Activated CD4-positive, CD25-positive, alpha-beta regulatory T cell treated with anti-CD3 and anti-CD28 coated beads, Interleukin-2, amount 50 U/mL, for 24 hours (primary cell): ENCODE measurements around the gene LTBP3.
"Not testable (repeated sequence)": the region's sequence is repeated elsewhere in the genome, so short reads cannot be mapped to it uniquely, and the experiment has no call there.

Experiments
- ATAC-seq, 2 donors: fragments of 150-1000 bp; cut with Tn5 transposase; one replicate each; pipeline ENCODE4 v1.10.0; 2021; ENCODE audit warnings: mild to moderate bottlenecking in 1 of 2, moderate library complexity in 1 of 2

Gene LTBP3

DNA sequence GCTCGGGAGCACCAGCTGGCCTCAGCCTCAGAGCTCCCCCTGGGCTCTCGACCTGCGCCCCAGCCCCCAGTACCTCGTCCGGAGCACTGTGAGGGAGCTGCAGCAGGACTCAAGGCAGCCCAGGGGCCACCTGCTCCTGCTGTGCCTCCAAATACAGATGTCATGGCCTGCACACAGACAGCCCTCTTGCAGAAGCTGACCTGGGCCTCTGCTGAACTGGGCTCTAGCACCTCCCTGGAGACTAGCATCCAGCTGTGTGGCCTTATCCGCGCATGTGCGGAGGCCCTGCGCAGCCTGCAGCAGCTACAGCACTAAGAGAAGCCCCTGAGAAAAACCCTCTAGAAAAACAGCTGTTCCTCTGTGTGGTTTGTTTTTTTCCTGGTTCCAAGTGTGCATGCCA, 13.3 kb upstream of the LTBP3 start:
- no peak for ATAC-seq

DNA sequence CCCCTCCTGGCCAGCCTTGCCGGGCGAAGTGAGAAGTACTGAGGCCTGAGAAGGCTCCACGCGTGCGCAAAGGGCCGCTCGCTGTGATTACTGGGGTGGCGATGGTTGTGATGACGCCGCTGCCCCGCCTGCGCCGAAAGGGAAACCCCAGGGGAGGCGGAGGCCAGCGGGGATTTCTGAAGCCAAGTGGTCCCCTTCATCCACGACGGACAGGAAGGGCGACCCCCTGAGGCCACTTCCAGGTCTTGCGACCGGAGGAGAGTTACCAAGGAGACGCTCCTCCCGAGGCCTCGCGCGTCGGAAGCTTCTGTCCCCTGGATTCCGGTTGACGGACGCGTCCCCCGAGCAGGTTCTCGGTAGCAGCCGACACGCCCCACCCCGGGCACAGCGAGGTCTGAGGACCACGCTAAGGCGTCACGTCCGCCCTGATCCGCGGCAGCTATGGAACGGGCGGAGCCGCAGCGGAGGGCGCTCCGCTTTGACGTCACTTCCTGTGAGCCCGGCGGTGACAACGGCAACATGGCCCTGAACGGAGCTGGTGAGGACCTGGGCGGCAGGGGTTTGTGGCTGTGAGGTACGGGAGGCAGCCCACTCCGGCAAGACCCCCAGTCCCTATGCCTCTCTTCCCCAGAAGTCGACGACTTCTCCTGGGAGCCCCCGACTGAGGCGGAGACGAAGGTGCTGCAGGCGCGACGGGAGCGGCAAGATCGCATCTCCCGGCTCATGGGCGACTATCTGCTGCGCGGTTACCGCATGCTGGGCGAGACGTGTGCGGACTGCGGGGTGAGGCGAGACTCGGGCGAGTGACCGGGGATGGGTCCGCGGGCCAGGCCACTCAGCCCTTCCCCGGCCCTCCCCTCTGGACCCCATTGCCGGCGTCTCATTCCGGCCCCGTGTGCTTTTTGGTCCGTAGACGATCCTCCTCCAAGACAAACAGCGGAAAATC, 12.1 kb upstream of the LTBP3 start, which contains the start of gene ZNRD2:
Gene ZNRD2, plus strand, starts transcription at position 505 of the 946 bp plus-strand sequence. Its CDS starts 15 bp downstream, at position 520.
- ATAC-seq = peak; percentile 83 to 85

DNA sequence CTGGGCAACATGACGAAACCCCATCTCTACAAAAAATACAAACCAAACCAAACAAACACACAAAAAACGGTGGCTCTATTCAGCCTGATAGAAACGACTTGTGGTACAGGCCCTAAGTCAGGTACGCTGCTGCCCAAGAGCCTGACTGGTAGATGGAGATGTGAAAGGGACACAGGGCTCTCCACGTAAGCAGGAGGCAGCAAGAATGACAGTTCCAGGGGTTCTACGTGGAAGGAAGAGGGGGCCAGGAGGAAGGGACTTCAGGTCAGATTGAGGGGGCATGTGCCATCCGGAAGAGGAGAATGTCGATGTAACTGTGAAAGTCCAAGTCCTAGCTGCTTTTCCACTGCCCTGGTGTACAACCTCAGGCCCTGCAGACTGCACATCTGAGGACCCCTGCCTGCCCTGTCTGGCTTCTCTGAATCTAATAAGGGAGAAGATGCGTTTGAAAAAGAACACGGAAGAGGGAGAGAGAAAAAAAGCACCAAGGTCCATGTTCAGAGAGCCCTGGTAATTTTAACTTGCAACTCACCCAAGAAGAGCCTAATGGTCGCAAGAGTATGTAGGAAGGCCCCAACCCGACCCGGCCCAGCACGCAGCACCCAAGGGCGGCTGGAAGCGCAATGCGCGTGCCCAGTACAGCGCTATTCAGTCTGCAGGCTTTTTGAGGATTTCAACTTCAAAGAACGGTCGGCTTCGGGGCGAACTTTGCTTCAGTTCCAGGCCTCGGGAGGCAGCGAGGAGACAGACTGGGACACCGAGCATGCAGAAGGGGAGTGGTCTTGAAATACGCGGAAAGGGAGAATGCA, 11.2 kb upstream of the LTBP3 start:
- ATAC-seq = peak; percentile 17 to 27

DNA sequence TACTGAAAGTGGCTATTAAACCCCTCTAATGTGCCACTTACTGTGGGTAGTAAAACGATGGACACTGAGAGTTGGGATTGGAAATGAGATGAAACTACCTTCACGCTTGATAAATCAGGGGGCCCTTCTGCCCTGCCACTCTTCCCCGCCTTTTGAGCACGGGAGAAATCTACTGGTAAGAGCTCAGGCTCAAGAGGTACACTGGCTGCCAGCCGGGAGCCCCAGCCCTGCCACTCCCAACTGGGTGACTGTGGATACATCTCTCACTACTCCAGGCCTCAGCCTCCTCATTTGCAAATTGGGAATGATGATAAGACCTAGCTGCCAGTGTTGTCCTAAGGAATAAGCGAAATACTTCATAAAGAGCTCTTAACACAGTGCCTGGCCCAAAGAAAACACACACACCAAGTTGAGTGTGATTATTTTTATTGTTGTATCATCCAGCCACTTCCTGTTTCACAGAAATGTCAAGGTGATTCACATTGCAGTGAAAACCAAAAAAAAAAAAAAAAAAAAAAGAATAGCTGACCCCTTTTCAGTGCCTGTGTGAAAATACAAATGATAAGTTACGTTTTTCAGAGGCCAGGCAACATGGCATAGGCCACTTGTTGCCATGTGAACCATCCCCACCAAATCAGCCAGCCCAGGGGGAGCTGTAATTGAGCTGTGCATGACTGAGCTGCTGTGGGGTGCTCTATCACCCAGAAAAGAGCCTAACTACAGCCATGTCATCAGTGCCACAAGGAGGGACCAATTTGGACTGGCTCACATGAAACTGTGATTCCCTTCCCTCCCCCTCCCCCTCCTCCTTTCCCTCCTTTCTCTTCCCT, 7.7 kb upstream of the LTBP3 start:
- peak; percentile 4 to 6 for ATAC-seq

DNA sequence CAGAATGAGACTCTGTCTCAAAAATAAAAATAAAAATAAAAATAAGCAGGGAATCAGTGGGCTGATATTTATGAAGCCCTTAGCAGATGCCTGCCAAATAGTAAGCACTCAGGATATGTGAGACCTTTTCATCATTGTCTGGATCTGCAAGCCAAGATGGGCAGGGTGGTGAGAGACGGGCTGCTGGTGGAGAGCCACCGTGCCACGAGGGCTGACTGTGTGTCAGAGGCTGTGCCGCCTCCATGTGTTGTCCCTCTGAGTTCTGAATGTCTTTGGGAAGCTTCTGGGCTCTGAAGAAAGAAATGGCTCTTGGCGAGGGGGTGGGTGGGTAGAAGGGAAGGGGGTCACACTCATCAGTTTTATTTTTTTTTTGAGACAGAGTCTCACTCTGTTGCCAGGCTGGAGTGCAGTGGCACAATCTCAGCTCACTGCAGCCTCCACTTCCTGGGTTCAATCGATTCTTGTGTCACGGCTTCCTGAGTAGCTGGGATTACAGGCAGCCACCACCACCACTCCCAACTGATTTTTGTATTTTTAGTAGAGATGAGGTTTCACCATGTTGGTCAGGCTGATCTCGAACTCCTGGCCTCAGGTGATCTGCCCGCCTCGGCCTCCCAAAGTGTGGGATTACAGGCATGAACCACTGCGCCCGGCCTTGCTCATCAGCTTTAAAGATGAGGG, 6.9 kb upstream of the LTBP3 start:
- ATAC-seq = not testable (repeated sequence)

DNA sequence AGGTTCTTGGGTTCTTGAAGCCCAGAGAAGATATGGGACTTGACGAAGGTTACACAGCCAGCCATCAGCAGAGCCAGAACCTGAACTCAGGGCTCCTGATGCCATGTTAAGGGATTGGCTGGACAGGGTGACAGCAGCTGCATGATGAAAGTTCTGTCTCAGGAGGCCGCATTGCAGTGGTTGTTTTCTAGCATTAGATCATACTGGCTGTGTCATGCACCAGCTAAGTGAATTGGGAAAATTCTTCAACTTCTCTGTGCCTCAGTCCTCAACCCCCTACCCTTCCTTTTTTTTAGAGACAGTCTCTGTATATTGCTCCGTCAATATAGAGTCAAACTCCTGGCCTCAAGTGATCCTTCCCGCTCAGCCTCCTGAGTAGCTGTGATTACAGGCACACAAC, 5.4 kb upstream of the LTBP3 start:
- no peak for ATAC-seq

DNA sequence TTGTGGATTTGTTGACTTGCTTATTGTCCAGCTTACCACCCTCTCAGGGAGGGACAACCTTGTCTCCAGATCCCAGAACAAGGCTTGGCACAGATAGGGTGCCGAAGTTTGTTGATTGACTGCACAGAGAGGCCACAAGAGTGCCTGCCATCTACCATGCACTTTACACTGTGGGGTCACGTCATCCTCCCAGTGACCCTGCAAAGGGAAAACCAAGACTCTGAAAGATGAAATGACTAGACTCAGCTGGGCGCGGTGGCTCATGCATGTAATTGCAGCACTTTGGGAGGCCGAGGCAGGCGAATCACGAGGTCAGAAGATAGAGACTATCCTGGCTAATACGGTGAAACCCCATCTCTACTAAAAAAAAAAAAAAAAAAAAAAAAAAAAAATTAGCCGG, 4.6 kb upstream of the LTBP3 start:
- no peak for ATAC-seq

DNA sequence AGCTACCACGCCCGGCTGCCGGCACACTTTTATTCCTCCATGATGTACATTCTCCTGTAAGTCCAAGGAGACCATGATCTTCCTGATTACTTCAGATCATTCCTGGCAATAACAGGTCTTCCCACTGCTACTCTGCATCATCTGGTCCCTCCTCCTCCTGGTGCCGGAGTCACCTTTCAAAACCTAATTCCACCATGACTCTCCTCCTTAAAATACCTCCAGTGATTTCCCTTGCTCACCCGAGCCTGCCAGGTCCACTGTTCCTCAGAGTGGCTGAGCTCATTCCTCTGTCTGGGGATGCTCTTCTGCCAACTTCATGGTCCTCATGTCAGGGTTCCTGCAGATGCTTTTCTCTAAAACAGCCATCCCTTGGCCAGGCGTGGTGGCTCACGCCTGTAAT, 3.9 kb upstream of the LTBP3 start:
- no peak for ATAC-seq

DNA sequence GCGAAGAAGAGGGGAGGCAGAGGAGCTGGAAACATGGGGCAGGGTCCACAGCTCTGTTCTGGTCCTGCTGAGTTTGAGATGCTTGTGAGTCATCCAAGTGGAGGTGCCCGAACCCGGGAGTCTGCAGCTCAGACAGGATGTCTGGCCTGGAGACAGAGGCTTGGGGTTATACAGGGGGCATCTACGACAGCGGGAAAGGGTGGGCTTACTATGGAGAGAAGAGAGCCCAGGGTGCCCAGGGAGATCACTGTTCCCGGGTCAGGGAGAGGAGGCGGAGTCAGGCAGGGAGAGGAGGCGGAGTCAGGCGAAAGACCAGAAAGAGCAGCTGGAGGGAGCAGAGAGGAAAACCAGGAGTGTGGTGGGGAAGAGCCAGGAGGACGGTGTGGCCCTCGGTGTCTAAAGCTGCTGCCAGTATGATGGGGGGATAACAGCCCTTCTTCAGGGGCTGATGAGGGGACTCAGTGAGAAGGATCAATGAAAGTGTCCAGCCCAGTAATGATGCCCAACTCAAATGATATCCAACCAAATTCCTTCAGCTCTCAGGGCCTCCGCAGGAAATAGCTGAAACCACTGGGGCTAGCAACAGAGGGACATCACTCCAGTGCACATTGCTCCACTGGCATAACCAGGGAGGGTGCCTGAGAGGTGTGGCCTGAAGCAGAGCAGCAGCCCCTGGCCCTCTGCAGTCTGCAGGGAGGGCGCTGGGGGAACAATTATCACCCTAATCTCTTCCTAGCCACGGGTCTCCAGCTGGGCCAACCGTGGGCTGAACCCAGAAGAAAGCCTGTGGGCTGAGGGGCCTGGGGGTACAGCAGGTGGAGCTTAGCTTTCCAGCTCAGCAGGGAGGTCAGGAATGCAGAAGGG, 2.6 kb upstream of the LTBP3 start:
- no peak for ATAC-seq

DNA sequence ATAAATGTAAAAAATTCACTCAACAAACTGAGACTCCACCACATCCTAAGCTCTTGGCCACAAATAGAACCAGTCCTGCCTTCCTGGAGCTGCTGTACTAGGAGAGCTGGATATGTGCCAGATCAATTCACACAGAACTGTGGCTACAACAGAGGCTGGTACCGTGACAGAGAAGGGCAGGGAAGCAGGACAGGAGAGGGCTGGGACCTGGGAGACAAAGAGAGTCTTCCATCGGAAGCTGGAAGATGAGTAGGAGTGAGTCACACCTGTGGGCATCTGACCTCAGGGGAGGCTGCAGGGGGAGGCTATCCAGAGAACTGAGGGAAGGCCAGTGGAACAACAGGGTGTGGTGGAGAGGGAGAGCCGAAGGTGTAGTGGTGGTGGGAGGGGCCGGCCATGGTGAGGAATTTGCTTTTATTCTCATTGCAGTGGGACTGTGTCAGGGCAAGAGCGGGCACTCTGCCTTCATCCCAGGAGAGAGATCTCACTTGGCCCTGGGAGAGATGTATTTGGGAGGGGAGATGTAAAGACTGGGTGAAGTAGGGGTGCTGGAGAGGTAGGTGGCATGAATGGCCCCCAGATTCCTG, 1.9 kb upstream of the LTBP3 start:
- no peak for ATAC-seq

DNA sequence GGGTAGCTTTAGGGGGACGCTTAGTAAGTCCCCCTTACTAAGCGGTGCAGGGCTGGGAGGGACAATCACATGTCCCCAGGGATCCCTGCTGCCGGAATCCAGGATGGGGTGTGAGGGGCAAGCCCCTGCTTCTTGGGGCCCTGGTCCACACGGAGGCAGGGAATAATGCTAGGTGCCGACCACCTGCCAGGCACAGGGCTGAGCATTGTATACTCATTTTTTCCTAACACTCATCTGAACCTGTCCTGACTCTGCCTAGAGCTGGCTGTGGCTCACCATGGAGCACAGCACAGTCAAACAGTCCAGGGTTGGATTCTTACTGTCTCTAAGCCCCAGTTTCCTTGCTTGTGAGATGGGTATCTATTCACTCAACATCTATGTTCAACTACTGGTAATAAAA, 1.4 kb upstream of the LTBP3 start:
- peak; percentile 49 to 65 for ATAC-seq

DNA sequence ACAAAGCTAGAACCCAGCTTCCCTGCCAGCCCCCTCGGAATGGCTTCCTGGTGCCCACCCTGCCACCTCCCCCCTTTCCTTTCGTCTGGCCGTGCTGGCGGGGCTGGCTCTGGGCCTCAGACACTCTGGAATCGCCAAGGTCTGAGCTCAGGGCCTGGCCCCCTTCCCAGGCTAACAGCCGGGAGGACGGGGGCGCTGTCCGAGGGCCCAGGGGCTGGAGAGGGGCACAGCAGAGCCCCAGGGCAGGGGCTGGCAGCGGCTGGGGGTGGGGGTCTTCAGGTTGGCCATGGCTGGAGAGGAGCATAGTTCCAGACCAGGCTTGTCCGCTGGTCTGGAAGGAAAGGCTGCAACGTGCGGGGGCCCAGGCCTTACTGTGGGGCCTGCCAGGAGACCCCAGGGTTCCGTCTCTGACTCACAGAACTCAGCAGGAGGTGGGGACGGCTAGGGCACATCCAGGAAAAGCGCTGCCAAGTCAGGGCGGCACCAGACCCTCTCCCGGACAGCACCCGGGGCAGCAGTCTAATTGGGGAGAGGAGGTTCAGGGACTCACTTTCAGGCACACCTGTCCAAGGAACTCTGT, 861 bp upstream of the LTBP3 start:
- no peak for ATAC-seq

DNA sequence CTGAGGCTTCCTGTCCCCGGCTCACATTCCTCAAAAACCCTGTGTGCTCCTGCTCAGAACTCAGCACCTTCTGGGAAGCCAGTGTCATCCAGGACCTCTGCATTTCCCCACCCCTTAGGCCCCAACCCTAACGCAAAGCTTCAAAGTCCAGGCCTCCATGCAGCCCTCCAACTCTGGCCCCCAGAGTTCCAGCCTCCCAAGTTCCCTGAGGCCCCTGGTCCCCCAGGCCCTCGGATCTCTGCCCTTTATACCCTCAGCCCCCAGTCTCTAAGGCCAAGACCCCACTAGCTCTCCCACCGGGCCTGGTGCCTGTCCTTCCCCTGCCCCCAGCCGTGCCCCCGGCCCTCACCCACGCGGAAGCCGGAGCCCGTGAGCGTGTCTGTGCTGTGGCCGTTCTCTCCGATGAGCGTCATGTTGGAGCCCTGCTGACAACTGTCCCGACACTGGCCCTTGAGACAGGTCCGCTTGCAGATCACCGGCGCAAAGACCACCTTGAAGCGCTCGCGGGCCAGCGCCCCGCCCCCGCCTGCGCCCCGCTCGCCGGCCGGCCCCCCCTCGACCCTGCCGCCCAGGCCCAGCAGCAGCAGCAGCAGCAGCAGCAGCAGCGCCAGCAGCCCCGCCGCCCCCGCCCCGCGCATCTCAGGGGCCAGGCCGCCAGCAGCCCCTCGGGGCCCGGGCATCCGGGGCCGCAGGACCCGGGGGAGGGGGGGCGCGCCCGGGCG, 718 bp downstream of the LTBP3 start:
- no peak for ATAC-seq

DNA sequence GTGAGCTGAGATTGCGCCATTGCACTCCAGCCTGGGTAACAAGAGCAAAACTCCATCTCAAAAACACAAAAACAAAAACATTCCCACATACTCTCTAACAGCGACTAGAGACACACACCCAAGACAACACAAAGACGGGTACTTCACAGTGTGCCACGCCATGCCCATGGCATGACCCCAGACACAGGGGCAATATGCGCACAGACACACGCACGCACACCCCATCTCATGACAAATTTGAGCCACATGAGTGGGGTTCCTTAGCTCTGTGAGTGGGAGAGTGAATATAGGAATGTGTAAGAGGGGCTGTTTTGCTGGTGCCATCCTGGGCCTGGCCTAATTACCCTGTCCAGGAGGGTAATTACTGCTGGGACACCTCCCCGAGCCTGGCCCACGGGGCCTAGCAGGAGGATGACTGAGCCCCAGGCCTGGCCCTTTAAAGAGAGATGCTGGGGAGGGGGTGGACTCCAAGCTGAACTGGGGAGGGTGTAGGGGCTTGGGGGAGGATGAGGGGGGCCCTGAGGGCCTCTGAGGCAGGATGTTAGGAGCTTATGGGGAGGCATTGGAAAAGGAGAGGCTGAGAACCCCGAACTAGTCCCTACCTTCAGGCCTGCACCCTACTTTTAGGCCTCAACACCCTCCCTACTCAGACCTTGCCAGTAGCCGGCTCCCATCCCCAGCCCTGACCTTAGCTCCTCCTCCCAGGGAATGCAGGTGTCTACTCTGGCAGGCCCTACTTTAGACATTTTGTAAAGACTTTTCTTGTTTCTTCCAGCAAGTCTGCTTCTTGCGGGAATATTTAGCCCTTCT, 1.5 kb downstream of the LTBP3 start:
- ATAC-seq = no peak

DNA sequence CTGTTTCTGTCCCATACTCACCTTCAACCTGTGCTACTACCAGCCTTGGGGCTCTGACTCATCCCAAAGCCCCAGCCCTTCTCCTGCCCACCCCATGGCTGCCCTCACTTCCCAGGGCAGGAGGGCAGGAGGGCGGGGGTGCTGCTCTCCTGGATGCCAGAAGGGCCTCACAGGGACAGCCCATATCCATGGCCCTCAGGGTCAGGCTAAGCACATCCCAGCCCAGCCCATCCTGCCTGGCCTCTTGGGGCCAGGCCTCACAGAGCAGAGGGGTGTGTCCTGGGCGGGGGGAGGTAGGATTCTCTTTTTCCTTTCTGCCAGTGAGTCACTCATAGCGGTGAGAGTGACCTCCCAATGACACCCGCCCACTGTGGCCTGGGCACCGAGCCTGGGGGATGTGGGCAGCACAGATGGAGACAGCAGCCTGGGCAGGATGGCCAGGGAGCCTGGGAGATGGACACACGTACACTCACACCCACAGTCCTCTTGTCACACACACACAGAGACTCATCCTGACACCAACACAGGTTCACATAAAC, 2.4 kb downstream of the LTBP3 start:
- peak; percentile 4 to 6 for ATAC-seq

DNA sequence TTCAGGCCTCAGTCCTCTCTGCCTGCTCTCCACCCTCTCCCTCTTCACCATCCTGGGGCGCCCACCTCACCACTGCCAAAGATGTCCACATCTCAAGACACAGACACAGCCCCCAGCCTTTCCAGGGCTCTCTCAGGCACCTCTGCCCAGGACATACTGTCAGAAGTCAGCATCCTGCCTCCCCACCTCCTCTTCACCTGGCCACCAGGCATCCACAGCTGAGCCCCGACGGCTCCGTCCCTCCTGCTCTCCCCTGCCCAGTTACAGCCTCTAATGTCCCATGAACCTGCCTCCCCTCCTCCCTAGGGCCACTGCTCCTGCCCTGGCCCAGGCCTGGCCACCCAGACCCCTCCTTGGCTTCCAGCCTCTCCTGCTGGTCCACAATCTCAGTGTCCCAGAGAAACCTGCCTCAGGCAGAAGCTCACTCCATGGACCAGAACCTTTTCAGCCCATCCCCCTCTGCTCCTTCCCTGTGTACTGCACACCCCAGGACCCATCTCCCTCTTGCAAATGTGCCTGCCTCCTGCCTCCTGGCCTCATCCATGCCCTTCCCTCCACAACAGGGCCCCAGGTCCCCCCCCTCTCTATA, 3.2 kb downstream of the LTBP3 start:
- ATAC-seq = no peak

DNA sequence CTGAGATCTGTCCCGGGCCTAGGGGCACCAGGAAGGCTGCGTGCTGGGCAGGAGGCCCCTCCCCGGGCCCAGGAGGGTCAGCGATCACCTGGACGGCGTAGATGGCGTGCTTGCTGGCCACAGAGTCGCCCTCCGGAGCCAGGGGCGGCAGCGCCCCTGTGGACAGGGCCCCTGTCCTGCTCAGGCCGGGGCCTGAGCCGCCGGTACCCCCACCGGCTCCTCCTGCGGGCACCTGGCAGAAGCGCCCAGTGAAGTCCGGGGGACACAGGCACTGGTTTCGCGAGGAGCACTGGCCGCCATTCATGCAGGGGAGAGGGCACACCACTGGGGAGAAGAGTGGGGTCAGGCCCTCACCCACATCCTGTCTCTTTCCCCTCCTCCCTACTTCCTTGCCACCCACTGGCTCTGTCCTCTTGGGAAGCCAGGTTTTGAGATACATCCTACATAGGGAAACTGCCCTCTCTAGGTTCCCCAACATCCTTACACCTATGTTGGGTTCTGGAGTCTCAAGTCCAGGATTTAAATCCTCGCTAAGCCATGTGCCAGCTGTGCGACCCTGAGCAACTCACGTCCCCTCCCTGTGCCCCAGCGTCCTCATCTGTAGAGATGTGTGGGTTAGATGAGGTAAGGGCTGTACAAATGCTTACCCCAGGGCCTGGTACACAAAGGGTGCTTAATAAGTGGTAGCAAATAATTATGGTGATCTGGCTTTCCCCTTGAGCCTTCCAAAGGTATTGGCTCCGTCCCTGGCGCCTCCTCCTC, 3.9 kb downstream of the LTBP3 start:
- ATAC-seq = no peak
